Lower leg skin (tissue), 4 donors: ENCODE measurements around the gene PTTG1IP. TPM values are rescaled to one million over a fixed set of nuclear protein-coding genes. Genes with fewer than 3 reads are reported as not detected.
"Not testable (repeated sequence)": the region's sequence is repeated elsewhere in the genome, so short reads cannot be mapped to it uniquely, and the experiment has no call there.

Experiments
- DNase-seq, 2 donors: peaks; one replicate each; pipeline ENCODE4 v3.0.0-alpha.2; 2019; ENCODE audit warnings: low spot score in 2 of 2
- H3K4me3 ChIP-seq: fragments of 200-600 bp; sonication (generic); 2 replicates; pipeline ENCODE4 v1.5.1; 2017; ENCODE audit warnings: mild to moderate bottlenecking, low read depth; ENCODE audit not compliant: poor library complexity, severe bottlenecking
- CTCF ChIP-seq, 3 donors: fragments of 450-650 bp; IDR thresholded peaks; one replicate each; pipeline ENCODE4 v1.5.1; 2016; ENCODE audit warnings: antibody characterized with exemption in 3 of 3, mild to moderate bottlenecking in 3 of 3, moderate library complexity in 2 of 3
- POLR2A ChIP-seq, 2 donors: fragments of 450-650 bp; IDR thresholded peaks; one replicate each; pipeline ENCODE4 v1.6.1; 2016 to 2017; ENCODE audit warnings: antibody characterized with exemption in 2 of 2, mild to moderate bottlenecking in 1 of 2, moderate library complexity in 1 of 2
- WGBS, 2 donors: methylation state at CpG; one replicate each; pipeline ENCODE4 v1.1.5; 2018; 5-methylcytosine and 5-hydroxymethylcytosine counted together
- intact Hi-C: fragments of 100-400 bp; cut with DNase I; formaldehyde crosslinking; loops from one replicate; pipeline ENCODE4 v1.15.0; 2023; ENCODE audit warnings: low total_unique reads
- total RNA-seq, 4 donors: library from RNA; depleted of rRNA; stranded (reverse); fragments of >200 nt; gene quantifications; one replicate each; pipeline ENCODE4 v1.1.0, GENCODE V29; 2016

PTTG1IP gene
- total RNA-seq, 4 donors from 2014 or later, result 110 to 193 (median 133) TPM

- intact Hi-C loops, result no loop called here
- 65 to 81% methylated on average over 6 to 7 of the region's 8 CpGs for WGBS, 2 donors
- H3K4me3 ChIP-seq, result no peak overlapping the region
- TF ChIP-seq POLR2A (IDR thresholded peaks at IDR 0.05) (no peak), CTCF (IDR thresholded peaks at IDR 0.05) (no peak)
- no peak for DNase-seq
Measured at GRCh38 chr21:44835647-44835973, 37.9 kb downstream of the PTTG1IP start.

GRCh38 chr21:44834951-44835646, 38.4 kb downstream of the PTTG1IP start:
- TF ChIP-seq POLR2A (IDR thresholded peaks at IDR 0.05), result no peak
- no peak for TF ChIP-seq CTCF (IDR thresholded peaks at IDR 0.05)
- intact Hi-C loops, result no loop called here
- WGBS, 2 donors, result 83 to 92% methylated on average over 29 of the region's 29 CpGs
- no peak for DNase-seq
- H3K4me3 ChIP-seq, result no peak overlapping the region

GRCh38 chr21:44834231-44834950, 39.1 kb downstream of the PTTG1IP start:
- 82 to 87% methylated on average over 25 to 26 of the region's 26 CpGs for WGBS, 2 donors
- TF ChIP-seq POLR2A (IDR thresholded peaks at IDR 0.05) (no peak), CTCF (IDR thresholded peaks at IDR 0.05) (no peak)
- no peak for DNase-seq
- intact Hi-C loops, result no loop called here
- H3K4me3 ChIP-seq, result no peak overlapping the region

- no peak for TF ChIP-seq CTCF (IDR thresholded peaks at IDR 0.05)
- intact Hi-C loops, result no loop called here
Measured at GRCh38 chr21:44833663-44834062, 39.8 kb downstream of the PTTG1IP start.

GRCh38 chr21:44832516-44833255, 40.8 kb downstream of the PTTG1IP start:
- 87 to 89% methylated on average over 23 of the region's 23 CpGs for WGBS, 2 donors
- DNase-seq, H3K4me3 ChIP-seq, intact Hi-C loops: not testable (repeated sequence)

More at GRCh38 chr21:44833663-44834062, 39.8 kb downstream of the PTTG1IP start:
- H3K4me3 ChIP-seq, result no peak overlapping the region
- no peak for DNase-seq
- WGBS, 2 donors, result 83 to 88% methylated on average over 5 of the region's 5 CpGs

GRCh38 chr21:44831227-44831860, 42.1 kb downstream of the PTTG1IP start:
- H3K4me3 ChIP-seq, result no peak overlapping the region
- WGBS, 2 donors, result 61% methylated on average over 7 of the region's 7 CpGs
- intact Hi-C loops, result no loop called here
- DNase-seq, result no peak
- TF ChIP-seq CTCF (IDR thresholded peaks at IDR 0.05) (no peak), POLR2A (IDR thresholded peaks at IDR 0.05) (no peak)
